GM20431 (cell line): ENCODE measurements around the gene LGR6.

Experiments used
- in situ Hi-C: fragments of 300-500 bp; cut with MseI, MboI; formaldehyde crosslinking; loops from one replicate; pipeline ENCODE4 v1.15.0; 2020; ENCODE audit warnings: low sequenced_read_pairs; ENCODE audit not compliant: unreplicated experiment

Gene LGR6

GRCh38 chr1:202215472-202216130 is 22.0 kb downstream of the LGR6 start:
- in situ Hi-C loops, result no loop called here

GRCh38 chr1:202216691-202217090 is 23.1 kb downstream of the LGR6 start:
- in situ Hi-C loops, result no loop called here

DNA sequence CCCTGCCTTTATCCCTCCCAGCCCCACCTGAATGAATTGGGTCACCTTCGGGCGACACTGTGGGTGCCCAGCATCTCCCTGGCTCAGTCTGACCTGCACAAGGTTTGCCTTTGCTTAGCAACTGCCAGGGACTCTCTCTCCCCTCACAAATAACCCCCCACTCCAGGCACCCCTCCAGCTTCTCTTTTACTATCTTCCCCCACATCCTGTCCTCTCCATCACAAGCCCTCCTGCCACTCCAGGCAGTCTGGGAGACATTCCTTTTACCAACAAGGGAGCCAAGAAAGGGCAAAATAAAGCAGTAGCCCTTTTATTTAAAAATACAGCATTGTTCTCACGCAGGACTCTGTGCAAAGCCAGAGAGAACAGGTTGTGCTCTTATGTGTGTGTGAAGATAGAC is 23.9 kb downstream of the LGR6 start:
- in situ Hi-C loops, result no loop called here

DNA sequence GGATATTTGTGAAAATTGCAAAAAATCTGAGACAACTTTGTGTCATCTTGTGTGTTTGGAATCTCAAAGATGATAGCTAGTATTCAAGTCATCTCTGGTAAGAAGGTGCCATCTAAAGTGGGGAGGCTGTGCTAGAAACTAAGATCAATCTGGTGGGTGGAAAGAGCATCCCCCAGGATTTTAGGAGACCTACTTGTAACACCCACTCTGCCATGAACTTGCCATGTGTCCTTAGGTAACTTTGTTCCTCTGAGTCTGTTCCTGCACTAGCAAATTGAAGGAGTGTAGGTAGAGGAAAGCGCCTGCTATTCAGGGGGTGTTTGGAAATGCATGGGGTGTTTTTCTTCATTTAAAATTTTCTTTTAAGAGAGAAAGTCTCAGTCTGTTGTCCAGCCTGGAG is 24.4 kb downstream of the LGR6 start:
- in situ Hi-C loops, result no loop called here

DNA sequence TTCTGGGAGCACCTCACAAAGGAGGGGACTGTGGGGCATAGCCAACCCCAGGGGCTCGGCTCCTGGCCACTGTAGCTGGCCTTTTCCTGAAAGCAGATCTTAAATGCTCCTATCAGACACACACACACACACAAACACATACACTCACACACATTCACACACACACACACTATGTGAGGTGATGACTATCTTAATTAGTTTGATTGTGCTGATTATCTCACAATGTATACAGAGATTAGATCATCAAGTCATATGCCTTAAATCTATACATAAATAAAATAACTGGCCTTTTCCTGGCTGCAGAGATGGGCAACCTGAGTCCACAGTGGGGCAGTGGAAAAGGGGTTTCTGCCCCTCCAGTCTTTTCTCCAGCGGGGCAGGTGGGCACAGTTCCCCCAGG is 27.1 kb downstream of the LGR6 start:
- in situ Hi-C loops, result no loop called here

DNA sequence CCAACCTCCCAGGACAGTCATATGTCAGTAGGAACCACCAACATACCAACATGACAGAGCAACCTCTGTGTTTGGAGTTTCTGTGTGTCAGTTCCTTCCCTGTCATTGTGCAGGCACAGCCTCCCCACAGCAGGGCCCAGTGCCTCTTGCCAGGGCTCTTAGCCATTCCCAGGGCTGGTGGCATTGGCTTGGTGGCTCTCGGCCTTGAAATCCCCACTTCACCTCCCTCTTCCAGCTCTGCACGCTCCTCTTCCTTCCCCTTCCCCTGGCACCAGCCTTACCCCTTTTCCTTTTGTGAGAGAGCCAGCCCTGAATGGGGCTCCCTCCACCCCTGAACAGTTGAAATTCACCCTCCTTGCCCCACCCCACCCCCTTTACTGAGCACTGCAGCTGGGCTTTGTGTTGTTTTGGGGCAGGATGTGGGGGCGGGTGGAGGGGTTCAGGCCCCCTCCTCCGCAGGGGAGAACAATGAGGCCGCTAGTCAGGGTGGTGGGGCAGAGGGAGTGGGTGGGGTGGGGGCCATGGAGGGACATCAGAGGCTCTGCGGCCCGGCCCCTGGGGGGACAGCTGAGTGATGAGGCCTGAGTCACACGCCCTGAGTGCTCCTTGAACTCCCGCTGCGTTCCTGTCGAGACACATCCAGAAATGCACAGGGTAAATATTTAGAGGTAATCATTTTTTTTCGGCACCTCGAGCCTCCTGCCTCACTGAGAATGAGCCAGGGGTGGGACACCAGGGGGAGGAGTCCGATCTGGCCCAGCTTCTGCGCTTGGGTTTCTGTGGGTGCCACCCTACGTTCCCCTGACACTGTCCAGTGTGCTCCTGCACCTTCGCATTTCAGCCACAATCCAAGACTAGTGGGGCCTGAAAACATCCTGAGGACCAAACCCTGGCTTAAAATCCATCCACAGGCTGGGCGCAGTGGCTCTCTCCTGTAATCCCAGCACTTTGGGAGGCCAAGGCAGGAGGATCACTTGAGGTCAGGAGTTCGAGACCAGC is 28.6 kb downstream of the LGR6 start:
- in situ Hi-C loops, result no loop called here

GRCh38 chr1:202223121-202223860 is 29.7 kb downstream of the LGR6 start:
- in situ Hi-C loops, result no loop called here

DNA sequence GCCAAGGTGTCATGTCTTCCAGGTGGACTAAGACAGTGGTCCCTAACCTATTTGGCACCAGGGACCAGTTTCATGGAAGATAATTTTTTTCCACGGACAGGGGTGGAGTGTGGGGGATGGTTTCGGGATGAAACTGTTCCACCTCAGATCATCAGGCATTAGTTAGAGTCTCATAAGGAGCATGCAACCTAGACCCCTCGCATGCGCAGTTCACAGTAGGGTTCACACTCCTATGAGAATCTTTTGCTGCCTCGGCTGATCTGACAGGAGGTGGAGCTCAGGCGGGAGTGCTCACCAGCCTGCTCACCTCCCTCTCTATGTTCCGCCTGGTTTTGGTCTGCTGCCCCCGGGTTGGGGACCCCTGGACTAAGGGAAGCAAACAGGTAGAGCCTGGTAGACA is 30.9 kb downstream of the LGR6 start:
- in situ Hi-C loops, result no loop called here

DNA sequence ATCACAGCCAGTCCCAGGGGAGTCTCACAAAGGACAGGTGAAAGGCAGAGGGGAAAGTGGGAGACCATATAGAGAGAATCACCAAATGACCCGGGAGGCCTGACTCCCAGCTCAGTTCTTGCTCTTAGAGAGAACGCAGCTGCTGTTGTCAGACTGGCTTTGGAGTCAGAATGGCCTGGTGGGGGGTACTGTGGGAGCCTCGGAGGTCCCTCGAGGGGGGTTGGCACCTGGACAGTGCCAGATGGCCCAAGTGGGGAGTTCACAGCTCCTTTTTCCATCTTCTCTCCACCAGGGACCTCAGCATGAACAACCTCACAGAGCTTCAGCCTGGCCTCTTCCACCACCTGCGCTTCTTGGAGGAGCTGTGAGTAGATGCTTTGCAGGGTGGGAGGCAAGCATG is 31.5 kb downstream of the LGR6 start:
- in situ Hi-C loops, result no loop called here

DNA sequence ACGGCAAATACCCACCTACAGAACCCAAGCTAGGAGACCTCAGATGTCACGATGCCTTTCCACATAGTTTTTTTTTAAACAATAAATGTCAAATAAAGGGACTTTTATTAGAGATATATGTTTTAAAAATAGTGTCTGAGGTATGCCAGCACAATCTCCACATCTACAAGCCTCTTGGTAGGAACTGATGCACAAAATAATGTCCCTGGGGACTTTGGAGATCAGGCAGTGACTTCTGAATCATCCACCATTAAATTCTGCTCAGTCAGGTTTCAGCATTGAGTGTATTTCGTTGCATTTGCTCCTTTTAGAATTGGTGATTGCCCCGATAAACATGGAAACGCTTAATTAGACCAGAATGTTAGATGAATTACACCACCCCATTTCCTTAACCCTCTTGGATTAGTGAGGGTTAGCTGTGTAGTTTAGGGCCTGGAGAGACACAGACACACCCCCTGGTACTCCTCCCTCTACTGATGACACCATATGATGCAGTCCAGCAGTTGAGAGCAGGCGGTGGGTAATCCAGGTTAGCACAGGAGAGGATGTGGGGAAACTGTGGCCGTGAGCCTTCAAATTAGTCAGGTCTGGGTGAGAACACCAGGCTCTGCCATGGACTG is 33.6 kb downstream of the LGR6 start:
- in situ Hi-C loops, result no loop called here

GRCh38 chr1:202227997-202228401 is 34.4 kb downstream of the LGR6 start:
- in situ Hi-C loops, result no loop called here

- in situ Hi-C loops, result no loop called here
These were observed 35.0 kb downstream of the LGR6 start for GRCh38 chr1:202228484-202229122.

- in situ Hi-C loops, result no loop called here
These were observed 35.8 kb downstream of the LGR6 start for GRCh38 chr1:202229376-202229775.

DNA sequence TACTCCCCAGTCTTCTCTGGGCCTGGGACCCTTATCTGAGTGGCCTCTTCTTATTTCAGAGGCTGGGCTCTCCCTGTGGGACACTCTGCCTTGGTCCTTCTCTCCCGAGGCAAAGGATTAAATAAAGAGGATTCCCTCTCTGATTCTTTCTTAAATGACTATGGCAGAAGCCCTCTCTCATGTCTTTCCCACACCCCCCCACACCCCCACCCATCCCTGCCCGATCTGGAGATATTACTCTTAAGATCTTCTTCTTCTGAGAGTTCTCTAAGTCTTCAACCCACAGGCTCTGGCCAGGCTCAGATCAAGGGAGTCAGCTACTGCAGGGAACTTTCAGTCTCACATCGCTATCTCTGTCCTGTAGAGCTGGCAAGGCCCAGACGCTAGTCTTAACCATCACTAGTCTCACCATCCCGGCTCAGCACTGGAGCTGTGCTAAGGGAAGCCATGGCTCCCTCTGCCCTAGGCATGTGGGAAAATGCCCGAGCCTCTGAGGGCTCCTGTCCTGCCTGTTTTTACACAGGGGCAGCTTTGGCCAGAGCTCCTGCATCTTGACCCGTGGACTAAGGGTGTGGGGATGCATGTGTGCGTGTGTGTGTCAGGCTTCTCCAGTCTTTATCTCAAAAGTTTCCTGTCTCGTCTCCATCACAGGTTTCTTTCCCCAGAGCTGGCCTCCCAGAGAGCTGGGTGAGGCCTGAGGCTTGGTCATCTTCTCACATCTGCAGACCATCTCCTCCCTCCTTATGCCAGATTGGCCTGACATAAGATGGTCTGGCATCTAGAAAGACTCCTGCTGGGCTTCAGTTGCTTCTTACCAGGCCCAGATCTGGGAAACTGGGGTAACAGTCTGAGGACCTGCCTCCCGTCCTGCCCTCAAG is 36.7 kb downstream of the LGR6 start:
- in situ Hi-C loops, result no loop called here

DNA sequence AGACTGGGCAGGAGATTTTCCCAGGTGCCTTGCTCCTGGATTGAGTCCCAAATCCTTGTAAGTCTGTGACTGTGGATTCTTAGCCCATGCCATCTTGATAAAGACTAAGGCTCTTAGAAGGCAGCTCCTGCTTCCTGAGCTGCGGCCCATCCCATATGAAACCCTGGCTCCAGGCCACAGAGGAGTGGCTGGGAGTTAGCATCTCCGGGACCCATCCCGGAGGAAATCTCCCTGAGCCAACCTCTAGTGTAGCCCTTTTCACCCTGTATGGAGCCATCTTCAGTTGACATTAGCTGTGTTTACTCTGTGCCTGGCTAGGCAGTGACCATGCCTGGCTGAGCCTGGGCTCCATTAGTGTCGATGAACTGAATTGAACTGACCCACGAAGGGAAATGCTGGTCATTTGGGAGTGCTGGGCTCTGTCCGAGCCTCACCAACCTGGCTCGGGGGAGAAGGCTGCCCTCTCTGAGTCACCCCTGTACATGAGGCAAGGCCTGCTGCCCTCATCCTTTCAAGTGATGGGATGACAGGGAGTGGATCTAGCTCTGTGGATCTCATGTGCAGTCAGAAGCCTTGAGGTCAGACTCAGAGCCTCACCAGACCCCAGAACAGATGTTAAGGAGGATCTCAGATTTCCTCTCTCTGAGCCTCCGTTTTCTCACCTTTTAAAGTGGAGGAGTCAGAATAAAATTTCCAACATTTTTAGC is 37.5 kb downstream of the LGR6 start:
- in situ Hi-C loops, result no loop called here

DNA sequence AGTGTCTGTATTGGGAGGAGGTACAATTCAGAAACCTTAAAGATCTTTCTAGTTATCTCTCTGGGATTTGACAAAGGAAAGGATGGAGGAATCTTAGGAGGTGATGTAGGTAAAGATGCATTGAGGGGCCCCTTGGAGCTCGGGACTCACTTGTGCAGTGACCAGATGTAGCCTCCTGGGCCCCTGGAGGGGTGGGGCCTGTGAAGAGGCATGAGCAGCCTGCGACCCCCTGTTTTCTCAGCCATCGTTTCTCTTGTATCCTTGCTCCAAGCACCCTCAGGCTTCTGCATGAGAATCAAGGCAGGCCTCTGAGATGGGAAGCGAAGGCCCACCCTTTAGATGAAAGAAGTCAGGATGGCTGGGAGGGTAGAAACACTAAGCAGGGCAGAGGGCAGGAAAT is 39.6 kb downstream of the LGR6 start:
- in situ Hi-C loops, result no loop called here

DNA sequence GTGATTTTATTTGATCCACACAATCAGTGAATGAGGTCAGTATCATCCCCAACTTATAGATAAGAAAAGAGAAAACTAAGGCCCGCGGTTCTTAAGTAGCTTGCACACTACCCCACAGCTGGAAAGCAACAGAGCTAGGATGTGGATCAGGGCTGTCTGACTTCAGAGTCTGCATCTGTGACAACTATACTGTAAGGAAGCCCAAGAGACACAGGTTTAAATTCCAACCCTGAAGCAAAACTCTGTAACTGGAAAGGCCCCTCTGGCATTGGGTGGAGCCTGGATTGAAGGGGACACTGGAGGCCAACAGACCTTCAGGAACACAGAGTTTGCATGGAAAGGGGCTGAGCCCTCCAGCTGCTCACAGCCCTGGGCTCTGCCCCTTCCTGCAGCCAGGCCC is 40.2 kb downstream of the LGR6 start:
- in situ Hi-C loops, result no loop called here

GRCh38 chr1:202234331-202235002 is 40.9 kb downstream of the LGR6 start:
- in situ Hi-C loops, result no loop called here
